Breast epithelium (tissue), 3 donors: ENCODE results near the gene KIF26B.

Source experiments
- CTCF ChIP-seq, 3 donors: fragments of 450-650 bp; IDR thresholded peaks; one replicate each; pipeline ENCODE4 v1.5.1; 2016 to 2017; ENCODE audit warnings: antibody characterized with exemption in 3 of 3, mild to moderate bottlenecking in 3 of 3, moderate library complexity in 3 of 3
- POLR2A ChIP-seq: fragments of 450-650 bp; IDR thresholded peaks from one replicate; pipeline ENCODE4 v1.6.1; 2016; ENCODE audit warnings: antibody characterized with exemption, mild to moderate bottlenecking, moderate library complexity
- POLR2AphosphoS5 ChIP-seq, 3 donors: sonication (generic); formaldehyde crosslinking; IDR thresholded peaks; one replicate each; pipeline ENCODE4 v1.6.1; 2017; ENCODE audit warnings: antibody characterized with exemption in 3 of 3

- no peak for TF ChIP-seq POLR2A
- TF ChIP-seq POLR2AphosphoS5 (IDR thresholded peaks at IDR 0.05): no peak
- TF ChIP-seq CTCF (IDR thresholded peaks at IDR 0.05): no peak
Observed at GRCh38 chr1:245484176-245484575, 329.4 kb downstream of the KIF26B start.
